HG03354 (cell line): ENCODE measurements around the gene IGDCC3.
A peak's percentile ranks its signal among the peaks of the same experiment; 100 is the strongest.

Experiments used
- ATAC-seq: cut with Tn5 transposase; IDR thresholded peaks from one replicate; pipeline ENCODE4 v1.9.1; 2021; ENCODE audit warnings: mild to moderate bottlenecking; ENCODE audit not compliant: unreplicated experiment, poor library complexity, severe bottlenecking

IGDCC3 gene

GRCh38 chr15:65332391-65333147 lies 45.2 kb downstream of the IGDCC3 start:
- ATAC-seq, result no peak

GRCh38 chr15:65331811-65332210 lies 46.0 kb downstream of the IGDCC3 start:
- no peak for ATAC-seq

- no peak for ATAC-seq
Observed at GRCh38 chr15:65330934-65331645, 46.7 kb downstream of the IGDCC3 start.

DNA sequence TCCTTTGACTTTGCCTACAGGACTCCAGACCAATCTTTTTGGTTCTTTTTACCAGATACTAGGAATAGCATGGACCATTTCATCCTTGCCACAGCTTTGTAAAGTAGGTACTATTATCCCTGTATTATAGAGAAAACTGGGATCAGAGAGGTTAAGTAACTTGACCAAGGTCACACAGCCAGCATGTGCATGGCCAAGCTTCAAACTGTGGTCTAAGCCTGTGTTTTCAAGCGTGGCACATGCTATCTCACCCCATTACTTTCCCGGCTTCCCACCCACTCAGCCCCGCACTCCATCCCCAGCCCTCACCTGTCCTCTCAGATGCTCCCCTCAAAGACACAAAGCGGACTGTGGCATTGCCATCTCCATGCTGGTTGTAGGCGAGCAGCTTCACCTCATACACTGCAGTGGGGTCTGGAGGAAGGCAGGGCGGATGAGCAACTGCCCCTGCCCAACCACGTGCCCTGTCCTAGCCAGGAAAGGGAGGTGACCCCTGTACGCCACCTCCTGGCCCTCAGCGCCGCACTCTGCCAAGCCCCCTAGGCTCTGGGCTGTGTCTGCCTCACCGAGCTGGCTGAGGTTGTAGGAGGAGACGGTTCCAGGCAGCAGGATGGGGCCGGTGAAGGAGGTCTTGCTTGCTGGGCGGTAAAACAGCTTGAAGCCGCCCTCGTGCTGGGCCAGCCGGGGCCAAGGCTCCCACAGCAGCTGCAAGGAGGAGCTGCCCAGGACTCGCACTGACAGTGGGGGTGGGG lies 47.6 kb downstream of the IGDCC3 start:
- ATAC-seq, result no peak

GRCh38 chr15:65329288-65329983 lies 48.4 kb downstream of the IGDCC3 start:
- ATAC-seq, result no peak

- no peak for ATAC-seq
Observed at GRCh38 chr15:65328506-65329287, 49.1 kb downstream of the IGDCC3 start.

DNA sequence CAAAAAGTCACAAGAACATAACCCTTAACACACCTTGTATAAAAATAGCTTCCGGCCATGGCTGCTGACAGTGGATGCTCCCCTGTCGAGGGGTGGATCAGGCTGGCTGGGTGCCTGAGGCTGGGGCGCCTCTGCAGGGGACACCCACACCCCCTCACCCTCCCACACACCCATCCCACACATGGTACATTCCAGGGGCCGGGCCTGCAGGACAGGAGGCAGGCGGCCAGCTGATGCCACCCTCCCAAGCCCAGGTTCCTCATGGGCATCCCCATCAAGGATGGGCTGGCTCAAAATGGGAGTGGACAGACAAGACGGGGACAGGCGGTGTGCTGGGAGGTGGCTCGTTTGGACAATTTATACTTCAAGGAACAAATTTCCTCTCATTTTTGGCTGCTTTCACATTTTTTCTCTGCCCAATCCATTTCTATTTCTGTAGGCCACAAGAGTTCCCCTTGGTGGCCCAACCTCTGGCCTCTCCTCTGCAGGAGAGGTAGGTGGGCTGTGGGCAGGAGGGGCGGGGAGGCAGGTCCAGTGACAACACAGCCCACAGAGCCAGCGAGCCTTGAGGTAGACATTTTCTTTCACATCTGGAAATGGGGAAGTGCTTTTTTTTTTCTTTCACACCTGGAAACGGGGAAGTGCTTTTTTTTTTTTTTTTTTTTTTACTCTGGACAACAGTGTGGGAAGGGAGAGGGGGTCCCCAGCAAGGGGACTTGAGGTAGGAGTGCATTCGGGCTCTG lies 50.0 kb downstream of the IGDCC3 start:
- ATAC-seq, result no peak

DNA sequence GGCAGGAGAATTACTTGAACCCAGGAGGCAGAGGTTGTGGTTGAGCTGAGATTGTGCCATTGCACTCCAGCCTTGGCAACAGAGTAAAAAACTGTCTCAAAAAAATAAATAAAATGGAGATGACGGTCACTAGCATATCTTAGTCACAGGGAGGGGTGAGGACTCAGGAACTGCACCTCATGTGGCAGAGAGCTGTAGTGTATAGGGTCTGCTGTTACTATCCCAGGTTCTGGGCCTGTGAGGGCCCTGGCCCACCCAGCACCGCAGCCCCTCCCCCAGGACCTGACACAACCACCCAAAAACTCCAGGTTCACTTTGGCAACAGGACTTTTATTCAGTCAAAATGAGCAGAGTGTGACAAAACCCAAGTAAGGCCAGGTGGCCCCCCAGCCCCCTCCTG lies 51.0 kb downstream of the IGDCC3 start:
- no peak for ATAC-seq

- no peak for ATAC-seq
Observed at GRCh38 chr15:65326117-65326526, 51.7 kb downstream of the IGDCC3 start.

- no peak for ATAC-seq
Observed at GRCh38 chr15:65323071-65323511, 54.7 kb downstream of the IGDCC3 start.

DNA sequence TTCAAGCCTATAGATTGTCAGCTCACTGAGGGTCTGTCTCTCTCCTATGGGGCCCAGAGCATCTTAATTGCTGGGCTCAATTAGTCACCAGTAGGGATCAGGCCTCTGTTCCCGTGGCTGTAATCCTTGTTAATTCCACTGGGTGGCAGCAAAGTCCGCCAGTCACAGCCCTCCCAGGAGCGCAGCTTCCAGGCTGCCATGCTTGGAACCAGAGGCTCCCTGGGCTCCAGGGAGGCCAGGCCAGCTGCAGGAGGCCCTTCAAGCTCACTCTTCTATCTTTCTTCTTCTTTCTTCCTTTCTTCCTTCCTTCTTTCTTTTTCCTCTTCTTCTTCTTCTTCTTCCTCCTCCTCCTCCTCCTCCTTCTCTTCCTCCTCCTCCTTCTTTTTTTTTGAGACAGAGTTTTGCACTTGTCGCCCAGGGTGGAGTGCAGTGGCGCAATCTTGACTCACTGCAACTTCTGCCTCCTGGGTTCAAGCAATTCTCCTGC lies 58.9 kb downstream of the IGDCC3 start:
- ATAC-seq, result peak; percentile 68

GRCh38 chr15:65312400-65312916 lies 65.3 kb downstream of the IGDCC3 start:
- ATAC-seq, result no peak

GRCh38 chr15:65311760-65312159 lies 66.0 kb downstream of the IGDCC3 start:
- ATAC-seq, result no peak

GRCh38 chr15:65310431-65311137 lies 67.2 kb downstream of the IGDCC3 start:
- no peak for ATAC-seq

DNA sequence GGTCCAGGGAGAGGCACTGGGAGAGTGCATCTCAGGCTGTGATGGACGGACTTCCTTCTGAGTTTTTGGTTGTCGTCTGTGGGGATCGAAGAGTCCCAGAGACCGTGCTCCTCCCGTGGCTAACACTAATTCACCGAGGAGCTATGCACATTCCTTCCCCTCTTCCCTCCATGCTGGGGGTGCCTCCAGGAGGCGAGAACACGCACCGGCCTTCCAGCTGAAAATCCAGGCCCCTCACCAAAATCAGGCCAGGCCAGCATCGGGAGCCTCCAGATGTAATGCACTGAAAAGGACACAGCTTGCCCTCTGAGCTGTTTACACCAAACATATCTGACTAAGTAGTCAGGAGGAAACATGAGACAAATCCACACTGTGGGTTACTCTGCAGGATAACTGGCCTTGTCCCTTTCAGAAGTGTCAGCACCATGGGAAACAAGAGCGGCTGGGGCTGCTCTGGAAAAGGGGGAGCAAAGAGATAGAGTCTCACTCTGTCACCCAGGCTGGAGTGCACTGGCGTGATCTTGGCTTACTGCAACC lies 67.9 kb downstream of the IGDCC3 start:
- ATAC-seq, result no peak

DNA sequence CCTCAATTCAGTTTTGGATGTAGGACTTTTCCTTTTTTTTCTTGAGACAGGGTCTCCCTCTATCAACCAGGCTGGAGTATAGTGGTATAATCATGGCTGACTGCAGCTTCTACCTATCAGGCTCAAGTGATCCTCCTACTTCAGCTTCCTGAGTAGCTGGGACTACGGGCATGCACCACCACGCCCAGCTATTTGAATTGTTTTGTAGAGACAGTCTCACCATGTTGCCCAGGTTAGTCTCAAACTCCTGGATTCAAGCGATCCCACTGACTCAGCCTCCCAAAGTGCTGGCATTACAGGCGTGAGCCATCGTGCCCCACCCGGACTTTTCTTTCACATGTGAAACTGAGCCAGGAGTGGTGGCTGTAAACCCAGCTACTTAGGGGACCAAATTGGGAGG lies 69.8 kb downstream of the IGDCC3 start:
- no peak for ATAC-seq

DNA sequence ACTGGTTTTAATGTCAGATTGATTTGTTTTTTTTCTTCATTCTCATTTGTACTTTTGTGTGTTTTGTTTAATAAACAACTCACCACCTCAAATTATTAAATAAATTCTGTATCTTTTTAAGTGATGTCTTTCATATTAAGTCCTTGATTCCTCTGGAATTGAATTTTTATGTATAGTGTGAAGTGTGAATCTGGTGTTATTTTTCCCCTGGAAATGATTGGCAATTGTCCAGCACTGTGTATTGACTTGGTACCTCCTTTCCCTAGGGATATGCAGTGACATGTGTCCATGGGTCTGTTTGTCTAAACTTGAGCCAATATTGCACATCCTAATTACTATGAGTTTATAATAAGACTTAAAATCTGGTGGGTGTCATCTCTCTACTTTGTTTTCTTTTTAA lies 71.3 kb downstream of the IGDCC3 start:
- ATAC-seq, result no peak
